ENCODE data around the gene TMEM62. TPM values are rescaled to one million over a fixed set of nuclear protein-coding genes. Genes with fewer than 3 reads are reported as not detected.

Gene TMEM62
- total and polyA plus RNA-seq, 9 of the 15 experiments (the other 6 are each of a cell fraction or from before 2014, with no cell fraction given) = 4.4 to 16.6 (median 11.1) TPM

- TF ChIP-seq ZNF280B (CRISPR knock-in tag; IDR thresholded peaks at IDR 0.05) (no peak), ELF1 (tag; IDR thresholded peaks at IDR 0.05) (peak; percentile 98), CHD2 (IDR thresholded peaks at IDR 0.05; ENCODE audit: low read depth, low read length) (no peak), MTA2 (IDR thresholded peaks at IDR 0.05; ENCODE audit: low read depth) (no peak), SRSF1 (IDR thresholded peaks at IDR 0.05; ENCODE audit: low read depth, low read length) (no peak), TOE1 (IDR thresholded peaks at IDR 0.05; ENCODE audit: borderline replicate concordance) (no peak; the same call in 1 of the 2 replicates), TOE1 (CRISPR knock-in tag; IDR thresholded peaks at IDR 0.05; ENCODE audit: borderline replicate concordance, low read depth) (no peak), SP2 (IDR thresholded peaks at IDR 0.05; ENCODE audit: extremely low read depth, low read depth, low read length, poor library complexity, severe bottlenecking) (no peak), ZNF121 (CRISPR knock-in tag; conservative IDR thresholded peaks at IDR 0.05) (no peak), ZSCAN29 (IDR thresholded peaks at IDR 0.05) (no peak), SMARCA5 (IDR thresholded peaks at IDR 0.05) (no peak), HSF4 (CRISPR knock-in tag; IDR thresholded peaks at IDR 0.05; ENCODE audit: borderline replicate concordance) (no peak), ZKSCAN1 (IDR thresholded peaks at IDR 0.05; ENCODE audit: low read depth, low read length) (no peak), ID3 (CRISPR knock-in tag; IDR thresholded peaks at IDR 0.05) (no peak), ID3 (tag; IDR thresholded peaks at IDR 0.05) (no peak), ZMIZ1 (IDR thresholded peaks at IDR 0.05; ENCODE audit: low read depth in 2 of 2, low read length in 2 of 2) (no peak), HMG20B (CRISPR knock-in tag; IDR thresholded peaks at IDR 0.05) (no peak), ZNF592 (IDR thresholded peaks at IDR 0.05) (no peak)
These were observed 52.0 kb downstream of the TMEM62 start, which contains the start of gene CCNDBP1 (continued) for GRCh38 chr15:43185157-43186002.

Measured in K562 (cell line).